Tibial artery (tissue), 4 donors: Measurements from ENCODE around the gene SCUBE1.

ENCODE experiments used
- DNase-seq, 2 donors: peaks; one replicate each; pipeline ENCODE4 v3.0.0-alpha.2; 2019
- H3K27ac ChIP-seq, 2 donors: fragments of 200-600 bp; sonication (generic) in 1 of 2; 1 replicate in 1 of 2; 2 replicates in 1 of 2; pipeline ENCODE4 v1.5.1; 2018 to 2019; ENCODE audit warnings: mild to moderate bottlenecking in 1 of 2
- H3K27me3 ChIP-seq, 2 donors: fragments of 200-600 bp; sonication (generic) in 1 of 2; one replicate each; pipeline versions ENCODE4 v1.5.1 to v1.6.0; 2016 to 2019
- H3K36me3 ChIP-seq, 3 donors: fragments of 200-600 bp; sonication (generic) in 2 of 3; one replicate each; pipeline ENCODE4 v1.5.1; 2016 to 2019; ENCODE audit warnings: mild to moderate bottlenecking in 2 of 3
- H3K4me1 ChIP-seq, 4 donors: fragments of 200-600 bp; sonication (generic) in 2 of 4; 1 replicate in 3 of 4; 2 replicates in 1 of 4; pipeline ENCODE4 v1.5.1; 2016 to 2019
- H3K4me3 ChIP-seq, 2 donors: fragments of 200-600 bp; sonication (generic) in 1 of 2; 1 replicate in 1 of 2; 2 replicates in 1 of 2; pipeline ENCODE4 v1.5.1; 2018 to 2019; ENCODE audit warnings: mild to moderate bottlenecking in 2 of 2
- H3K9me3 ChIP-seq, 3 donors: fragments of 200-600 bp; sonication (generic) in 1 of 3; one replicate each; pipeline ENCODE4 v1.5.1; 2016 to 2019
- CTCF ChIP-seq, 2 experiments: fragments of 200-600 bp in 1 of 2; fragments of 450-650 bp in 1 of 2; IDR thresholded peaks; one replicate each; pipeline ENCODE4 v1.5.1; 2017 to 2019; ENCODE audit warnings: antibody characterized with exemption in 2 of 2, mild to moderate bottlenecking in 1 of 2, moderate library complexity in 1 of 2
- intact Hi-C: fragments of 100-400 bp; cut with DNase I; formaldehyde crosslinking; loops from one replicate; pipeline ENCODE4 v1.15.0; 2023; ENCODE audit warnings: low total_unique reads

The SCUBE1 gene

GRCh38 chr22:43203471-43203981 lies 139.6 kb downstream of the SCUBE1 start:
- intact Hi-C loops: no loop called here
- no peaks in the 10 kb centered on the region for H3K36me3 ChIP-seq
- DNase-seq: no peak
- H3K4me1 ChIP-seq: no peaks in the 10 kb centered on the region
- no peaks in the 10 kb centered on the region for H3K9me3 ChIP-seq
- TF ChIP-seq CTCF (IDR thresholded peaks at IDR 0.05): no peak
- no peak overlapping the region for H3K27ac ChIP-seq
- no peak overlapping the region for H3K4me3 ChIP-seq
- peaks cover 0 to 29% of the 10 kb centered on the region in 2 donors for H3K27me3 ChIP-seq

GRCh38 chr22:43202756-43203410 lies 140.3 kb downstream of the SCUBE1 start:
- no peak for DNase-seq
- Histone ChIP-seq H3K9me3 (no peaks in the 10 kb centered on the region), H3K27ac (no peak overlapping the region), H3K4me3 (no peak overlapping the region), H3K27me3 (peaks cover 0 to 33% of the 10 kb centered on the region in 2 donors), H3K36me3 (no peaks in the 10 kb centered on the region), H3K4me1 (no peaks in the 10 kb centered on the region)
- intact Hi-C loops: no loop called here
- no peak for TF ChIP-seq CTCF (IDR thresholded peaks at IDR 0.05)

- Histone ChIP-seq H3K4me1 (no peaks in the 10 kb centered on the region), H3K9me3 (no peaks in the 10 kb centered on the region), H3K27me3 (peaks cover 0 to 31% of the 10 kb centered on the region in 2 donors), H3K36me3 (no peaks in the 10 kb centered on the region), H3K4me3 (no peak overlapping the region), H3K27ac (no peak overlapping the region)
- TF ChIP-seq CTCF (IDR thresholded peaks at IDR 0.05): no peak
- DNase-seq: no peak
- intact Hi-C loops: no loop called here
These were observed 140.8 kb downstream of the SCUBE1 start for GRCh38 chr22:43202326-43202725.

- Histone ChIP-seq H3K4me1 (no peaks in the 10 kb centered on the region), H3K4me3 (no peak overlapping the region), H3K27ac (no peak overlapping the region), H3K9me3 (no peaks in the 10 kb centered on the region), H3K36me3 (no peaks in the 10 kb centered on the region), H3K27me3 (peaks cover 0 to 29% of the 10 kb centered on the region in 2 donors)
- no peak for TF ChIP-seq CTCF (IDR thresholded peaks at IDR 0.05)
- intact Hi-C loops: no loop called here
- DNase-seq: no peak
These were observed 141.5 kb downstream of the SCUBE1 start for GRCh38 chr22:43201486-43202219.

- no peak overlapping the region for H3K27ac ChIP-seq
- H3K36me3 ChIP-seq: no peaks in the 10 kb centered on the region
- intact Hi-C loops: no loop called here
- no peak for DNase-seq
- H3K4me1 ChIP-seq: no peaks in the 10 kb centered on the region
- H3K4me3 ChIP-seq: no peak overlapping the region
- peaks cover 0 to 28% of the 10 kb centered on the region in 2 donors for H3K27me3 ChIP-seq
- no peaks in the 10 kb centered on the region for H3K9me3 ChIP-seq
- no peak for TF ChIP-seq CTCF (IDR thresholded peaks at IDR 0.05)
These were observed 142.6 kb downstream of the SCUBE1 start for GRCh38 chr22:43200555-43200954.
